Left lobe of liver (tissue), 2 donors: ENCODE data around the gene CMTM4. TPM values are rescaled to one million over a fixed set of nuclear protein-coding genes. Genes with fewer than 3 reads are reported as not detected.
"Not testable (repeated sequence)": the region's sequence is repeated elsewhere in the genome, so short reads cannot be mapped to it uniquely, and the experiment has no call there.

ENCODE experiments used
- ATAC-seq: fragments of 200-7000 bp; cut with Tn5 transposase; one replicate; pipeline ENCODE4 v1.9.1; 2020; ENCODE audit warnings: mild to moderate bottlenecking, moderate library complexity
- DNase-seq: peaks from one replicate; pipeline ENCODE4 v3.0.0-alpha.2; 2020; ENCODE audit warnings: low spot score
- total RNA-seq: library from RNA; stranded (reverse); gene quantifications from one replicate; pipeline ENCODE4 v1.2.1, GENCODE V29; 2021
- donor health status: DM: no; HTN: no; CAD: no; lungs with moderate emphysema.
- donor health status: DM: no; HTN: yes; CAD: no.

CMTM4 gene
- total RNA-seq, 1 donor from 2014 or later: 8.0 TPM

- no peak for DNase-seq
- no peak for ATAC-seq
Measured at GRCh38 chr16:66569827-66570405, 126.6 kb downstream of the CMTM4 start.

DNA sequence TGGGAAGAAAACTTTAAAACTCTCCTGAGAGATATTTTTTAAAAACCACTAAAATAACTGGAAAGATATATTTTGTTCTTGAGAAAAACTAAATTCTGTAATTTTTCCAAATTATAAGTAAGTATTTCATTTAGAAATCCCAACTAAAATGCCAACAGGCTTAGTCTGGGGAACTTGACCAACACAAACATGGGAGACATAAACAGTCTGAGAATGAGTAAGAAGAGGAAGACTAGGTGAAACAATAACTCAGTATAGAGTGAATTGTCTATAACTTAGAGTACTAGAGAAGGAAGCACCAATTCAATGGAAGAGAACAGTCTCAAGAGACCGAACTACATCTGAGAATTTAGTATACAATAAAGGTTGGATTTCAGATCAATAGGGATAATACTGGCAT is 127.4 kb downstream of the CMTM4 start:
- DNase-seq: no peak
- no peak for ATAC-seq

GRCh38 chr16:66568355-66568754 is 128.2 kb downstream of the CMTM4 start:
- ATAC-seq: no peak

GRCh38 chr16:66567270-66567669 is 129.3 kb downstream of the CMTM4 start:
- ATAC-seq, DNase-seq: not testable (repeated sequence)

More at GRCh38 chr16:66568355-66568754, 128.2 kb downstream of the CMTM4 start:
- DNase-seq: no peak

- DNase-seq (no peak), ATAC-seq (no peak)
Measured at GRCh38 chr16:66566051-66566901, 130.3 kb downstream of the CMTM4 start, which contains the start of gene CMTM1. TSS of gene CMTM1 (plus strand) at chr16:66566439. CDS start at chr16:66566514, 75 bp downstream.

Other genes starting within 250 kb of the CMTM4 start
- 39.0 TPM for gene TK2, start 146.6 kb downstream of the CMTM4 start, total RNA-seq
- 10.5 TPM for gene CKLF, start 144.2 kb downstream of the CMTM4 start, total RNA-seq
- 0.98 TPM for gene CMTM1, start 130.3 kb downstream of the CMTM4 start, total RNA-seq
- not detected for gene CMTM2, start 117.3 kb downstream of the CMTM4 start, total RNA-seq
- gene CMTM3, start 92.0 kb downstream of the CMTM4 start, total RNA-seq: 2.0 TPM
- gene DYNC1LI2, start 54.9 kb upstream of the CMTM4 start, total RNA-seq: 44.0 TPM
- not detected for gene TERB1, start 104.8 kb upstream of the CMTM4 start, total RNA-seq
- 19.5 TPM for gene NAE1, start 134.2 kb upstream of the CMTM4 start, total RNA-seq
- not detected for gene CA7, start 147.7 kb upstream of the CMTM4 start, total RNA-seq
- gene PDP2, start 183.8 kb upstream of the CMTM4 start, total RNA-seq: 12.3 TPM
- gene CDH16, start 222.1 kb upstream of the CMTM4 start, total RNA-seq: not detected
- gene RRAD, start 228.8 kb upstream of the CMTM4 start, total RNA-seq: 0.98 TPM
- gene CIAO2B, start 237.7 kb upstream of the CMTM4 start, total RNA-seq: 42.6 TPM
- gene CES2, start 238.8 kb upstream of the CMTM4 start, total RNA-seq: 286 TPM